Bronchial epithelial cell (primary cell): ENCODE results near the gene GALNT18. TPM values are rescaled to one million over a fixed set of nuclear protein-coding genes. Genes with fewer than 3 reads are reported as not detected.

Source experiments
- DNase-seq: peaks from one replicate; pipeline ENCODE4 v3.0.0-alpha.2; 2010; ENCODE audit warnings: low read depth
- FAIRE-seq: peaks from 2 replicates; lab custom pipeline; 2011; peaks lifted over from hg19 to GRCh38; lab: Jason Lieb, UNC
- H3K27me3 ChIP-seq: 2 replicates; pipeline ENCODE4 v1.5.1; 2011; ENCODE audit warnings: low read length; ENCODE audit not compliant: control insufficient read depth, insufficient read depth
- H3K36me3 ChIP-seq: 2 replicates; pipeline ENCODE4 v1.5.1; 2011; ENCODE audit warnings: low read length; ENCODE audit not compliant: control insufficient read depth, insufficient read depth
- H3K4me3 ChIP-seq: 2 replicates; pipeline ENCODE4 v1.5.1; 2011; ENCODE audit warnings: mild to moderate bottlenecking, low read depth, low read length, control low read depth
- CTCF ChIP-seq: IDR thresholded peaks from 2 replicates; pipeline ENCODE4 v1.5.1; 2011; ENCODE audit warnings: mild to moderate bottlenecking, moderate library complexity, low read length, control low read depth, inconsistent platforms; ENCODE audit not compliant: insufficient read depth, severe bottlenecking
- total RNA-seq: library from RNA; depleted of rRNA; stranded (reverse); fragments of >200 nt; gene quantifications from 2 replicates; pipeline ENCODE4 v1.2.1, GENCODE V29; 2014

GALNT18 gene
- 21.4 and 26.1 TPM in 2 replicates for total RNA-seq

GRCh38 chr11:11621573-11622339 is at the start of gene GALNT18:
TSS of gene GALNT18 (minus strand) at chr11:11622005.
- DNase-seq, result peak; percentile 83
- H3K4me3 ChIP-seq, result peak within 1 kb of the TSS; percentile 73
- TF ChIP-seq CTCF, result peak; percentile 48
- no peaks in the 10 kb centered on the region for H3K27me3 ChIP-seq
- no peaks in the 10 kb centered on the region for H3K36me3 ChIP-seq
- FAIRE-seq, result no peak

GRCh38 chr11:11670574-11670973 is 48.8 kb upstream of the GALNT18 start:
- FAIRE-seq (no peak), DNase-seq (no peak)
- H3K27me3 ChIP-seq, result peaks cover 2% of the 10 kb centered on the region
- no peak overlapping the region for H3K4me3 ChIP-seq
- no peak for TF ChIP-seq CTCF
- H3K36me3 ChIP-seq, result no peaks in the 10 kb centered on the region

- peaks cover 4% of the 10 kb centered on the region for H3K27me3 ChIP-seq
- peak; percentile 13 for FAIRE-seq
- no peak overlapping the region for H3K4me3 ChIP-seq
- no peak for DNase-seq
- no peaks in the 10 kb centered on the region for H3K36me3 ChIP-seq
- TF ChIP-seq CTCF, result no peak
These were observed 47.5 kb upstream of the GALNT18 start for GRCh38 chr11:11669233-11669846.

- peaks cover 4% of the 10 kb centered on the region for H3K27me3 ChIP-seq
- no peak for TF ChIP-seq CTCF
- no peak for DNase-seq
- no peaks in the 10 kb centered on the region for H3K36me3 ChIP-seq
- no peak overlapping the region for H3K4me3 ChIP-seq
- no peak for FAIRE-seq
These were observed 47.0 kb upstream of the GALNT18 start for GRCh38 chr11:11668781-11669180.

- no peak for FAIRE-seq
- no peaks in the 10 kb centered on the region for H3K36me3 ChIP-seq
- DNase-seq, result no peak
- H3K27me3 ChIP-seq, result peaks cover 4% of the 10 kb centered on the region
- TF ChIP-seq CTCF, result no peak
- H3K4me3 ChIP-seq, result no peak overlapping the region
These were observed 46.5 kb upstream of the GALNT18 start for GRCh38 chr11:11668274-11668673.
